Duodenal mucosa (tissue), 2 donors: ENCODE data around the gene HNRNPC.
"Not testable (repeated sequence)": the region's sequence is repeated elsewhere in the genome, so short reads cannot be mapped to it uniquely, and the experiment has no call there.

ENCODE experiments used
- H3K27ac ChIP-seq: one replicate; pipeline ENCODE4 v1.7.0; 2013; ENCODE audit warnings: low read depth, low read length
- H3K27me3 ChIP-seq, 2 donors: one replicate each; pipeline ENCODE4 v1.7.0; 2013; ENCODE audit warnings: low read length in 2 of 2, control low read depth in 1 of 2; ENCODE audit not compliant: insufficient read depth in 2 of 2, control insufficient read depth in 1 of 2
- H3K36me3 ChIP-seq, 2 donors: one replicate each; pipeline ENCODE4 v1.7.0; 2013; ENCODE audit warnings: low read length in 2 of 2, control low read depth in 1 of 2; ENCODE audit not compliant: insufficient read depth in 2 of 2, control insufficient read depth in 1 of 2
- H3K4me1 ChIP-seq, 2 donors: one replicate each; pipeline ENCODE4 v1.7.0; 2013; ENCODE audit warnings: low read length in 2 of 2, control low read depth in 1 of 2; ENCODE audit not compliant: insufficient read depth in 2 of 2, control insufficient read depth in 1 of 2
- H3K4me3 ChIP-seq, 2 donors: one replicate each; pipeline ENCODE4 v1.7.0; 2013; ENCODE audit warnings: low read length in 2 of 2, low read depth in 1 of 2
- H3K9ac ChIP-seq, 2 donors: one replicate each; pipeline ENCODE4 v1.7.0; 2013; ENCODE audit warnings: low read length in 2 of 2, low read depth in 1 of 2
- H3K9me3 ChIP-seq, 2 donors: one replicate each; pipeline ENCODE4 v1.7.0; 2013; ENCODE audit warnings: low read length in 2 of 2, control low read depth in 1 of 2; ENCODE audit not compliant: control insufficient read depth in 1 of 2

The HNRNPC gene

DNA sequence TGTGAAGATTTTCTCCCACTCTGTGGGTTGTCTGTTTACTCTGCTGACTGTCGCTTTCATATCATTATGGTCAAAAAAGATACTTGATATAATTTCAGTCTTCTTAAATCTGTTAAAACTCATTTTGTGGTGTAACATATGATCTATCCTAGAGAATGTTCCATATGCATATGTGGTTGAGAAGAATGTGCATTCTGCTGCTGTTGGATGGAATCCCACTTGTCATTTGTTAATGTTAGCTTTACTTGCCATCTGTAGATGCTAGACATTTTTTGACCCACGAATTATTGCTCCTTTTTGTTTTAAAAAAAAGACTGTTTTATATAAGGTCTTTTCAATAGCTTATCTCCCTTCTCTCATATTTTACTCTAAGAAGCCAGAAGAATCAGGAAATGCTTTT is 87.1 kb downstream of the HNRNPC start:
- Histone ChIP-seq H3K36me3 (no peaks in the 10 kb centered on the region), H3K27me3 (no peaks in the 10 kb centered on the region), H3K4me1 (no peaks in the 10 kb centered on the region), H3K4me3 (no peak overlapping the region), H3K9ac (no peak overlapping the region), H3K9me3 (peaks cover 2 to 3% of the 10 kb centered on the region in 2 donors), H3K27ac (no peak overlapping the region)

DNA sequence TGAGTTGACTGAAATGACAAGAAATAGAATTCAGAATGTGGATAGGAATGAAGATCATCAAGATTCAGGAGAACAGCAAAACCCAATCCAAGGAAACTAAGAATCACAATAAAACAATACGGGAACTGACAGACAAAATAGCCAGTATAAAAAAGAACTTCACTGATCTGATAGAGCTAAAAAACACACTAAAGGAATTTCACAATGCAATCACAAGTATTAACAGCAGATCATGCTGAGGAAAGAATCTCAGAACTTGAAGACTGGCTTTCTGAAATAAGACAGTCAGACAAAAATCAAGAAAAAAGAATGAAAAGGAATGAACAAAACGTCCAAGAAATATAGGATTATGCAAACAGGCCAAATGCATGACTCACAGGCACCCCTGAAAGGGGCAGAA is 98.1 kb downstream of the HNRNPC start:
- no peak overlapping the region for H3K9ac ChIP-seq
- no peak overlapping the region for H3K4me3 ChIP-seq
- H3K27me3 ChIP-seq = no peaks in the 10 kb centered on the region
- no peak overlapping the region for H3K27ac ChIP-seq
- no peaks in the 10 kb centered on the region for H3K9me3 ChIP-seq
- no peaks in the 10 kb centered on the region for H3K4me1 ChIP-seq
- no peaks in the 10 kb centered on the region for H3K36me3 ChIP-seq

DNA sequence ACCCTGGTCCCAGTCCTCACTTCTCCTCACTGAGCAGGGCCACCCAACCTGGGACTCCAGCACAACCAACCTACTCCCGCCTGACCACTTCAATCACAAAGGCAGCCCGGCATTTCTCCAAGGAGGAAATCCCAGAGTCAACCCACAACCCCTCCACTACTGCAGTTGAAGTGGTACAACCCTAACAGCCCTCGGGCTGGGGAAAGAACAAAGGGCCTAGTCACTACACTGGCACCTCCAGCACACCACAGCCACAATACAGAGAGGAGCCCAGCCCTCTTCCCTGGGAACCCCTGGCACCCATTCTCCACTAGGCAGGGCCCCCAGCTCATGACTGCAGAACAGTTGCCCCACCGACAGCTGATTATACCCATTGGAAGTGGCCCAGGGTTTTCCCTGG is 99.7 kb downstream of the HNRNPC start:
- Histone ChIP-seq H3K9ac (no peak overlapping the region), H3K27me3 (no peaks in the 10 kb centered on the region), H3K36me3 (no peaks in the 10 kb centered on the region), H3K27ac (no peak overlapping the region), H3K4me1 (no peaks in the 10 kb centered on the region), H3K9me3 (no peaks in the 10 kb centered on the region), H3K4me3 (no peak overlapping the region)

DNA sequence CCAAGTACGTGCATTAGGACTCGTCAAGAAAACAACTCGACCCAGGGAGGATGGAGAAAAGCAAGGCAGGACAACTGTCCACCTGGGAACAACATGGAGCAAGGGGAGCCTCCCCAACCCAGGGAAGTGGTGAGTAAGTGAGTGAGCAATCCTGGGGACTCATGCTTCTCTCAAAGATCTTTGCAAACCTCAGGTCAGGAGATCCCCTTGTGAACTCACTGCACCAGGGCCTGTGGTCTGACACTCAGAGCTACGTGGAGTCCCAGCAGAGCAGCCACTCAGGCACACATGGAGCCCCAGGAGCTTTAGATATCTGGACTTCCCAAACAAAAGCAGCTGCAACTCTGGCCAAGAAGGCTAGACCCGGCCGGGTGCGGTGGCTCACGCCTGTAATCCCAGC is 101.2 kb downstream of the HNRNPC start:
- Histone ChIP-seq H3K27me3 (no peaks in the 10 kb centered on the region), H3K4me1 (no peaks in the 10 kb centered on the region), H3K36me3 (no peaks in the 10 kb centered on the region), H3K9ac (no peak overlapping the region), H3K27ac (no peak overlapping the region), H3K4me3 (no peak overlapping the region), H3K9me3 (no peaks in the 10 kb centered on the region)

DNA sequence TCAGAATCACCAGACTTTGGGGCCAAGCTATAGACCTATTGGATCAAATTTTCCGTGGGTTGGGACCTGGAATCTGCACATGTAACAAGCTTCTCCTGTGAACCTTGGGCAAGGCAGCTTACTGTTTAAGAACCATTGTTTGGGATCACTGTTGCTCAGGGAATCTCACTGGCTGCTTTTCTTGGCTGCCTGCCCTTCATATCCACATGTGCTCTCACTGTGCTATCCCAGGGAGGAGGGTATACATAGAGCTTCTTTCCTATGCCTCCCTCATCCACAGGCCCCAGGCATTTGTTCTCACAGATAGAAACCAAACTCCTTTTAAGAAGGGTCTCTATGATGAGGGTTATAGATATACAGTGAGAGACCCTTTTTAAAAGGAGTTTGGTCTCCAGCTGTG is 103.6 kb downstream of the HNRNPC start:
- H3K27me3 ChIP-seq, H3K4me3 ChIP-seq, H3K4me1 ChIP-seq, H3K9me3 ChIP-seq, H3K36me3 ChIP-seq, H3K27ac ChIP-seq, H3K9ac ChIP-seq: not testable (repeated sequence)

DNA sequence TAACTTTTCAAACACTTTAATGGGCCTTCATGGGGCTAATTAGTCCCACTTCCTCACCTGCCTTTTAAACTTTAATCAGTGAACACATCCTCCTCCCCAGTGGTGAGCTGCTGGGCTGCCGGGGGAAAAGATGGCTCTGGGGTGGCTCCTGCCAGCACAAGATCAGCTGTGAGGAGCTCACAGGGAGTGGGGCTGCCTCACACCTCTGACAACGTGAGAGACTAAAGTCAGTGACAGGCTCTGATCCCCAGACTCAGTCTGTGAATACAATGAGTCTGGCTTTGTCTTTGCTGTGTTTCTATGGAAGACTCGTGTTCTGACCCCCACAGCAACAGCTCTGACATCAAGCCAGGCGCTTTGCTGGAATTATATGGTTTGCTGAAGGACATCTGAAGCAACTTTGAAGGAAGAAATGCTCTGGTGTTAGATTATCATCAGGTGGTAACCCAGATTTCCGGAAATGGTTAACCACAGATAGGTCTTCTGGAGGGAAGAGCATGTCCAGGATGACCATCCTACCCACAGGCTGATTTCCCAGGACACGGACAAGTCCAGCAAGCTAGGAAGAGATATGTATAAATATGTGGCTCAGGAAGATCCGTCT is 104.1 kb downstream of the HNRNPC start:
- H3K4me1 ChIP-seq = not testable (repeated sequence)

DNA sequence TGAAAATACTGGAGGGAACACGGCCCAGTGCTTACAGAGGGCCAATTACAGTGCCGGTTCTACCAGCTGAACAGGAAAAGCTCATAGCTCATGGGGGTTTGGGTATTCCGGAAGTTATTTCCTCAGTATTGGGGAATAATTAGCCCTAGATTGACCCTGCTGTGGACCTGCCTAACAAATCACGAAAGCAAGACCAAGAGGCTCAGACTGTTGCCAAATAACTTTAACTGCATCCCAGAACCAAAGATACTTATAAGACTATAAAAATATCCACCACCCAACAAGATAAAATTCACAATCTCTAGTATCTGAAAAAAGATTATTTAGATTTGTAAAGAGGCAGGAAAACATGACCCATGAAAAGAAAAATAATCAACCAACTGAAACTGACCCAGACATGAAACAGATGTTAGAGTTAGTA is 105.4 kb downstream of the HNRNPC start:
- H3K36me3 ChIP-seq = no peaks in the 10 kb centered on the region
- peaks cover 0 to 4% of the 10 kb centered on the region in 2 donors for H3K27me3 ChIP-seq
- no peak overlapping the region for H3K9ac ChIP-seq
- no peaks in the 10 kb centered on the region for H3K4me1 ChIP-seq
- H3K4me3 ChIP-seq = no peak overlapping the region
- H3K27ac ChIP-seq = no peak overlapping the region
- no peaks in the 10 kb centered on the region for H3K9me3 ChIP-seq

More for the DNA sequence above, 104.1 kb downstream of the HNRNPC start:
- H3K9ac ChIP-seq, H3K9me3 ChIP-seq, H3K27me3 ChIP-seq, H3K27ac ChIP-seq, H3K4me3 ChIP-seq, H3K36me3 ChIP-seq: not testable (repeated sequence)

DNA sequence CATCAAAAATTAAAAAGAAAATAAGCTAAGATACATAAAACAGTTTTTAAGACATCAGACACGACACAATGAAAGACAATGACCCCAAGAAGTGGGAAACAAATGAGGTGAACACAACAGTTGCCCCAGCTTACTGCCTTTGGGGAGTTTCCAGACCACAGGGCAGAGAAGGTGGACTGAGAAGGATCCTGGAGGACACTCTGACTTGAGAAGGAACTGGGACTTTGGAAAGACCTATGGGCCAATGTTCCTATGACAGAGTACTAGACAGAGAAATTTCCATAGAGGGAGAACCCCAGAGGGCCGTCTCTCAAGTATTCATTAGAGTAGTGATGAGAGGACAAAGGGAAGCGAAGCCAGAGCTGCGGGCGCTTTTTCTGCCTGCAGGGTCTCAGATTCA is 107.2 kb downstream of the HNRNPC start:
- H3K4me1 ChIP-seq = no peaks in the 10 kb centered on the region
- H3K9me3 ChIP-seq = no peaks in the 10 kb centered on the region
- H3K27me3 ChIP-seq = peaks cover 0 to 4% of the 10 kb centered on the region in 2 donors
- no peak overlapping the region for H3K27ac ChIP-seq
- no peaks in the 10 kb centered on the region for H3K36me3 ChIP-seq
- H3K9ac ChIP-seq = no peak overlapping the region
- no peak overlapping the region for H3K4me3 ChIP-seq

DNA sequence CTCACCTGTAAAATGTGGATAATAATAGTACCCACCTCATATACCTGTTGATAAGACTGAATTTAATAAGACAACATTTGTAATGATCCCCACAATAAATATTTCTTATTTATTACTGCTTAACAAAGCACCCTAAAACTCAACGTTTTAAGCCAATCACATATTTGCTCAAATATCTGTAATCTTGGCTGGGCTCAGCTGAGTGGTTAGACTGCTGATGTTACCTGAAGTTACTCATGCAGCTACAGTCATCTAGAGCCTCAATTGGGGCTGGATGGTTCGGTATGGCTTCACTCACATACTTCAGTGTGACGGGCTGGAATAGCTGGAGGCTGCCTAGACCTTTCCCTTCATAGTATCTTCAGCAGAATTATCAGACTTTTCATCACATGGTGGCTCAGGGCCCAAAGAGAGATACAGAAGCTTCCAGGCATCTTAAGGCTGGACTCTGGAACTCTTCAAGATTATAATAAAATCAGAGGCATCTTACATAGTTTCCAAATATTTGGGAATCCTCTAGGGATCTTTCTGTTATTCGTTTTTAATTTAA is 109.1 kb downstream of the HNRNPC start:
- Histone ChIP-seq H3K9ac (no peak overlapping the region), H3K27ac (no peak overlapping the region), H3K36me3 (no peaks in the 10 kb centered on the region), H3K4me1 (no peaks in the 10 kb centered on the region), H3K4me3 (no peak overlapping the region), H3K27me3 (peaks cover 2 to 4% of the 10 kb centered on the region in 2 donors), H3K9me3 (no peaks in the 10 kb centered on the region)
